ENCODE results near the gene SCCPDH. TPM values are rescaled to one million over a fixed set of nuclear protein-coding genes. Genes with fewer than 3 reads are reported as not detected.

SCCPDH gene
- total RNA-seq, 2 donors from 2014 or later = 25.1 to 28.9 TPM

- H3K9me3 ChIP-seq (ENCODE audit: control insufficient read depth, low read length) = no peaks in the 10 kb centered on the region
- peak; percentile 74 for DNase-seq
- H3K4me1 ChIP-seq (ENCODE audit: control insufficient read depth, insufficient read depth, low read length) = no peaks in the 10 kb centered on the region
- Mint-ChIP-seq H3K36me3 (ENCODE audit: low read depth) (no peaks in the 10 kb centered on the region), H3K4me1 (no peaks in the 10 kb centered on the region), H3K27ac (no peak overlapping the region), H3K27me3 (ENCODE audit: insufficient read depth) (no peaks in the 10 kb centered on the region), H3K4me3 (no peak overlapping the region), H3K9me3 (peaks cover 5% of the 10 kb centered on the region)
- 84 to 92% methylated on average over 12 to 14 of the region's 14 CpGs for WGBS, 2 experiments (ENCODE audit: insufficient coverage in 1 of 2, insufficient read length in 1 of 2)
- H3K36me3 ChIP-seq (ENCODE audit: control insufficient read depth, insufficient read depth, low read length) = no peaks in the 10 kb centered on the region
- H3K9ac ChIP-seq (ENCODE audit: extremely low read depth, low read length, poor library complexity, severe bottlenecking) = no peak overlapping the region
- H3K27me3 ChIP-seq (ENCODE audit: control insufficient read depth, insufficient read depth, low read length, poor library complexity, severe bottlenecking) = no peaks in the 10 kb centered on the region
- peak; percentile 60 for TF ChIP-seq CTCF (conservative IDR thresholded peaks at IDR 0.05)
- H3K4me3 ChIP-seq (ENCODE audit: low read length) = no peak overlapping the region
- no peak overlapping the region for H3K27ac ChIP-seq (ENCODE audit: low read depth, low read length)
Observed at GRCh38 chr1:246687002-246687401, 37.2 kb upstream of the SCCPDH start.

- no peak overlapping the region for H3K27ac Mint-ChIP-seq
- peaks cover 28% of the 10 kb centered on the region for H3K9me3 Mint-ChIP-seq
- no peaks in the 10 kb centered on the region for H3K4me1 ChIP-seq (ENCODE audit: control insufficient read depth, insufficient read depth, low read length)
- peaks cover 4% of the 10 kb centered on the region for H3K36me3 Mint-ChIP-seq (ENCODE audit: low read depth)
- H3K27ac ChIP-seq (ENCODE audit: low read depth, low read length) = no peak overlapping the region
- no peak overlapping the region for H3K4me3 ChIP-seq (ENCODE audit: low read length)
- H3K9ac ChIP-seq (ENCODE audit: extremely low read depth, low read length, poor library complexity, severe bottlenecking) = no peak overlapping the region
- 45 to 60% methylated on average over 8 to 16 of the region's 16 CpGs for WGBS, 2 experiments (ENCODE audit: insufficient coverage in 1 of 2, insufficient read length in 1 of 2)
- TF ChIP-seq CTCF (conservative IDR thresholded peaks at IDR 0.05) = peak; percentile 87
- no peaks in the 10 kb centered on the region for H3K4me1 Mint-ChIP-seq
- peak; percentile 86 for DNase-seq
- no peaks in the 10 kb centered on the region for H3K36me3 ChIP-seq (ENCODE audit: control insufficient read depth, insufficient read depth, low read length)
- H3K9me3 ChIP-seq (ENCODE audit: control insufficient read depth, low read length) = peaks cover 17% of the 10 kb centered on the region
- no peaks in the 10 kb centered on the region for H3K27me3 ChIP-seq (ENCODE audit: control insufficient read depth, insufficient read depth, low read length, poor library complexity, severe bottlenecking)
- no peak overlapping the region for H3K4me3 Mint-ChIP-seq
- H3K27me3 Mint-ChIP-seq (ENCODE audit: insufficient read depth) = no peaks in the 10 kb centered on the region
Observed at GRCh38 chr1:246689409-246690008, 34.7 kb upstream of the SCCPDH start.

DNA sequence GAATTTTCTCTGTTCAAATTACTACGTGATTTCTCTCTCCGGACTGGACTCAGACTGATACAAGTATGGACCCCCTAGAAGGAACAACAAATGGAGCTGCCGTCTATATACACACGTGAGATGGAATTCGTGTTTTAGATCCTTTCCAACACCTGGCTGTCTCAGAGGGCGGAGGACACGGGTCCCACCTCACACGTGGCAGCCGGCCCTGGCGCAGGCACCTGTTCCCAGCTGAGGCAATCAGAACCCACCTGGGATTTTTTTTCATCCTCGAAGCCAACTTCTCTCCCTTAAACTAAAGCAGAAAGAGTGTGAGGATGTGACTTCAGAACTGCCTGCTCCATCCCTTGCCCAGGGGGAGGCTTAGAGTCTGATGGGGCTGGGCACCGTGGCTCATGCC, 34.1 kb upstream of the SCCPDH start:
- H3K9ac ChIP-seq (ENCODE audit: extremely low read depth, low read length, poor library complexity, severe bottlenecking) = no peak overlapping the region
- WGBS, 2 experiments (ENCODE audit: insufficient coverage in 1 of 2, insufficient read length in 1 of 2) = 91 to 93% methylated on average over 7 to 12 of the region's 12 CpGs
- no peak for TF ChIP-seq CTCF (conservative IDR thresholded peaks at IDR 0.05)

More for the DNA sequence above, 34.1 kb upstream of the SCCPDH start:
- H3K27ac Mint-ChIP-seq = no peak overlapping the region
- no peak for DNase-seq
- no peaks in the 10 kb centered on the region for H3K4me1 Mint-ChIP-seq
- H3K9me3 Mint-ChIP-seq = peaks cover 34% of the 10 kb centered on the region
- no peak overlapping the region for H3K4me3 Mint-ChIP-seq
- no peaks in the 10 kb centered on the region for H3K36me3 ChIP-seq (ENCODE audit: control insufficient read depth, insufficient read depth, low read length)
- no peaks in the 10 kb centered on the region for H3K27me3 ChIP-seq (ENCODE audit: control insufficient read depth, insufficient read depth, low read length, poor library complexity, severe bottlenecking)
- H3K9me3 ChIP-seq (ENCODE audit: control insufficient read depth, low read length) = peaks cover 23% of the 10 kb centered on the region
- H3K4me3 ChIP-seq (ENCODE audit: low read length) = no peak overlapping the region
- peaks cover 4% of the 10 kb centered on the region for H3K36me3 Mint-ChIP-seq (ENCODE audit: low read depth)
- H3K4me1 ChIP-seq (ENCODE audit: control insufficient read depth, insufficient read depth, low read length) = no peaks in the 10 kb centered on the region
- no peaks in the 10 kb centered on the region for H3K27me3 Mint-ChIP-seq (ENCODE audit: insufficient read depth)
- H3K27ac ChIP-seq (ENCODE audit: low read depth, low read length) = no peak overlapping the region

All from endodermal cell (in vitro differentiated cells).